Esophagus muscularis mucosa (tissue), 3 donors: ENCODE data around the gene KRTAP5-8.

ENCODE experiments used
- POLR2A ChIP-seq: fragments of 450-650 bp; IDR thresholded peaks from one replicate; pipeline ENCODE4 v1.6.1; 2017; ENCODE audit warnings: antibody characterized with exemption, moderate library complexity, mild to moderate bottlenecking, low read depth
- TF ChIP-seq, protein P1 (sequence below), 3 experiments: fragments of 200-600 bp in 2 of 3; fragments of 450-650 bp in 1 of 3; sonication (generic) in 2 of 3; IDR thresholded peaks; one replicate each; pipeline ENCODE4 v1.5.1; 2017 to 2019; ENCODE audit warnings: antibody characterized with exemption in 3 of 3, mild to moderate bottlenecking in 2 of 3, moderate library complexity in 1 of 3

DNA sequence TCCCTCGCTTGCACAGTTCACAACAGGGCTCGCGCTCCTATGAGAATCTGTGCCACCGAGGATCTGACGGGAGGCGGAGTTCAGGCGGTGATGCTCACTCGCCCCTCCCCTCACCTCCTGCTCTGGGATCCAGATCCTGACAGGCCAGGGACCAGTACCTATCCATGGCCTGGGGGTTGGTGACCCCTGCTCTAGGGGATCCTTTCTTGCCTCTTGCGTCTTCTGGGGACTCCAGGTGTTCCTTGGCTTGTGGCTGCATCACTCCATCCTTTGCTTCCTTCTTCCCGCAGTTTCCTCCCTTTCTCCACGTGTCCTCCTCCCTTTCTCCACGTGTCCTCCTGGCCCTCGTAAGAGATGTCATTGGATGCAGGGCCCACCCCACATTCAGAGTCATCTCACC is 41.4 kb upstream of the KRTAP5-8 start:
- TF ChIP-seq POLR2A = no peak
- TF ChIP-seq, protein P1, sequence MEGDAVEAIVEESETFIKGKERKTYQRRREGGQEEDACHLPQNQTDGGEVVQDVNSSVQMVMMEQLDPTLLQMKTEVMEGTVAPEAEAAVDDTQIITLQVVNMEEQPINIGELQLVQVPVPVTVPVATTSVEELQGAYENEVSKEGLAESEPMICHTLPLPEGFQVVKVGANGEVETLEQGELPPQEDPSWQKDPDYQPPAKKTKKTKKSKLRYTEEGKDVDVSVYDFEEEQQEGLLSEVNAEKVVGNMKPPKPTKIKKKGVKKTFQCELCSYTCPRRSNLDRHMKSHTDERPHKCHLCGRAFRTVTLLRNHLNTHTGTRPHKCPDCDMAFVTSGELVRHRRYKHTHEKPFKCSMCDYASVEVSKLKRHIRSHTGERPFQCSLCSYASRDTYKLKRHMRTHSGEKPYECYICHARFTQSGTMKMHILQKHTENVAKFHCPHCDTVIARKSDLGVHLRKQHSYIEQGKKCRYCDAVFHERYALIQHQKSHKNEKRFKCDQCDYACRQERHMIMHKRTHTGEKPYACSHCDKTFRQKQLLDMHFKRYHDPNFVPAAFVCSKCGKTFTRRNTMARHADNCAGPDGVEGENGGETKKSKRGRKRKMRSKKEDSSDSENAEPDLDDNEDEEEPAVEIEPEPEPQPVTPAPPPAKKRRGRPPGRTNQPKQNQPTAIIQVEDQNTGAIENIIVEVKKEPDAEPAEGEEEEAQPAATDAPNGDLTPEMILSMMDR (IDR thresholded peaks at IDR 0.05) = no peak
